ENCODE results near the gene ZNG1F.
"Not testable (repeated sequence)": the region's sequence is repeated elsewhere in the genome, so short reads cannot be mapped to it uniquely, and the experiment has no call there.

DNA sequence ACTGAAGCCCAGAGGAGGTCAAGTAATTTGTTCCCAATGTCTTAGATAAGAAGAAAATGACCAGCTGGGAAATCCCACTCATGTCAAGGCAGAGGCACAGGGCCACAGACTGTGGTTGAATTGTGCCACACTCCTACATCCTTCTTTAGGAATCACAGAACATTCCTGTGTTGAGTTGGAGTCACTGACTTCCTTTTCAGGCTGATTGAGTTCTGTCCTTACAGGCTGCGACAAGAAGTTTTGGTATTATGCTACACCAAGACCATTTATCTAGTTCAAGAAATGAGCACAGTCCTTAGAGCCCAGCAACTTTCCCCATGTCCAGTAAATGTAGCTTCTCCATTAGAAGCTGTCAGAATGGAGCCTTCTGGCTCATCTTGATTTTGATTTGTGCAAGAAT is 98.7 kb downstream of the ZNG1F start:
- TF ChIP-seq, protein P1, sequence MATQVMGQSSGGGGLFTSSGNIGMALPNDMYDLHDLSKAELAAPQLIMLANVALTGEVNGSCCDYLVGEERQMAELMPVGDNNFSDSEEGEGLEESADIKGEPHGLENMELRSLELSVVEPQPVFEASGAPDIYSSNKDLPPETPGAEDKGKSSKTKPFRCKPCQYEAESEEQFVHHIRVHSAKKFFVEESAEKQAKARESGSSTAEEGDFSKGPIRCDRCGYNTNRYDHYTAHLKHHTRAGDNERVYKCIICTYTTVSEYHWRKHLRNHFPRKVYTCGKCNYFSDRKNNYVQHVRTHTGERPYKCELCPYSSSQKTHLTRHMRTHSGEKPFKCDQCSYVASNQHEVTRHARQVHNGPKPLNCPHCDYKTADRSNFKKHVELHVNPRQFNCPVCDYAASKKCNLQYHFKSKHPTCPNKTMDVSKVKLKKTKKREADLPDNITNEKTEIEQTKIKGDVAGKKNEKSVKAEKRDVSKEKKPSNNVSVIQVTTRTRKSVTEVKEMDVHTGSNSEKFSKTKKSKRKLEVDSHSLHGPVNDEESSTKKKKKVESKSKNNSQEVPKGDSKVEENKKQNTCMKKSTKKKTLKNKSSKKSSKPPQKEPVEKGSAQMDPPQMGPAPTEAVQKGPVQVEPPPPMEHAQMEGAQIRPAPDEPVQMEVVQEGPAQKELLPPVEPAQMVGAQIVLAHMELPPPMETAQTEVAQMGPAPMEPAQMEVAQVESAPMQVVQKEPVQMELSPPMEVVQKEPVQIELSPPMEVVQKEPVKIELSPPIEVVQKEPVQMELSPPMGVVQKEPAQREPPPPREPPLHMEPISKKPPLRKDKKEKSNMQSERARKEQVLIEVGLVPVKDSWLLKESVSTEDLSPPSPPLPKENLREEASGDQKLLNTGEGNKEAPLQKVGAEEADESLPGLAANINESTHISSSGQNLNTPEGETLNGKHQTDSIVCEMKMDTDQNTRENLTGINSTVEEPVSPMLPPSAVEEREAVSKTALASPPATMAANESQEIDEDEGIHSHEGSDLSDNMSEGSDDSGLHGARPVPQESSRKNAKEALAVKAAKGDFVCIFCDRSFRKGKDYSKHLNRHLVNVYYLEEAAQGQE (IDR thresholded peaks at IDR 0.05; ENCODE audit: unreplicated experiment): not testable (repeated sequence)
- TF ChIP-seq POLR2AphosphoS5 (IDR thresholded peaks at IDR 0.05; ENCODE audit: low read depth); ZNF114 (CRISPR knock-in tag; IDR thresholded peaks at IDR 0.05); ETS1 (IDR thresholded peaks at IDR 0.05); EZH2 (IDR thresholded peaks at IDR 0.05; ENCODE audit: low read depth, unreplicated experiment); CREB1 (CRISPR knock-in tag; IDR thresholded peaks at IDR 0.05; ENCODE audit: low read depth); EZH2phosphoT487 (IDR thresholded peaks at IDR 0.05; ENCODE audit: unreplicated experiment); NANOG (IDR thresholded peaks at IDR 0.05; ENCODE audit: borderline replicate concordance); JUNB (IDR thresholded peaks at IDR 0.05; ENCODE audit: unreplicated experiment); ZNF331 (CRISPR knock-in tag; IDR thresholded peaks at IDR 0.05; ENCODE audit: low read depth): not testable (repeated sequence)
- TF ChIP-seq, protein P2, sequence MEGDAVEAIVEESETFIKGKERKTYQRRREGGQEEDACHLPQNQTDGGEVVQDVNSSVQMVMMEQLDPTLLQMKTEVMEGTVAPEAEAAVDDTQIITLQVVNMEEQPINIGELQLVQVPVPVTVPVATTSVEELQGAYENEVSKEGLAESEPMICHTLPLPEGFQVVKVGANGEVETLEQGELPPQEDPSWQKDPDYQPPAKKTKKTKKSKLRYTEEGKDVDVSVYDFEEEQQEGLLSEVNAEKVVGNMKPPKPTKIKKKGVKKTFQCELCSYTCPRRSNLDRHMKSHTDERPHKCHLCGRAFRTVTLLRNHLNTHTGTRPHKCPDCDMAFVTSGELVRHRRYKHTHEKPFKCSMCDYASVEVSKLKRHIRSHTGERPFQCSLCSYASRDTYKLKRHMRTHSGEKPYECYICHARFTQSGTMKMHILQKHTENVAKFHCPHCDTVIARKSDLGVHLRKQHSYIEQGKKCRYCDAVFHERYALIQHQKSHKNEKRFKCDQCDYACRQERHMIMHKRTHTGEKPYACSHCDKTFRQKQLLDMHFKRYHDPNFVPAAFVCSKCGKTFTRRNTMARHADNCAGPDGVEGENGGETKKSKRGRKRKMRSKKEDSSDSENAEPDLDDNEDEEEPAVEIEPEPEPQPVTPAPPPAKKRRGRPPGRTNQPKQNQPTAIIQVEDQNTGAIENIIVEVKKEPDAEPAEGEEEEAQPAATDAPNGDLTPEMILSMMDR (conservative IDR thresholded peaks at IDR 0.05; ENCODE audit: low read depth in 2 of 2): not testable (repeated sequence)
- TF ChIP-seq, protein P3, sequence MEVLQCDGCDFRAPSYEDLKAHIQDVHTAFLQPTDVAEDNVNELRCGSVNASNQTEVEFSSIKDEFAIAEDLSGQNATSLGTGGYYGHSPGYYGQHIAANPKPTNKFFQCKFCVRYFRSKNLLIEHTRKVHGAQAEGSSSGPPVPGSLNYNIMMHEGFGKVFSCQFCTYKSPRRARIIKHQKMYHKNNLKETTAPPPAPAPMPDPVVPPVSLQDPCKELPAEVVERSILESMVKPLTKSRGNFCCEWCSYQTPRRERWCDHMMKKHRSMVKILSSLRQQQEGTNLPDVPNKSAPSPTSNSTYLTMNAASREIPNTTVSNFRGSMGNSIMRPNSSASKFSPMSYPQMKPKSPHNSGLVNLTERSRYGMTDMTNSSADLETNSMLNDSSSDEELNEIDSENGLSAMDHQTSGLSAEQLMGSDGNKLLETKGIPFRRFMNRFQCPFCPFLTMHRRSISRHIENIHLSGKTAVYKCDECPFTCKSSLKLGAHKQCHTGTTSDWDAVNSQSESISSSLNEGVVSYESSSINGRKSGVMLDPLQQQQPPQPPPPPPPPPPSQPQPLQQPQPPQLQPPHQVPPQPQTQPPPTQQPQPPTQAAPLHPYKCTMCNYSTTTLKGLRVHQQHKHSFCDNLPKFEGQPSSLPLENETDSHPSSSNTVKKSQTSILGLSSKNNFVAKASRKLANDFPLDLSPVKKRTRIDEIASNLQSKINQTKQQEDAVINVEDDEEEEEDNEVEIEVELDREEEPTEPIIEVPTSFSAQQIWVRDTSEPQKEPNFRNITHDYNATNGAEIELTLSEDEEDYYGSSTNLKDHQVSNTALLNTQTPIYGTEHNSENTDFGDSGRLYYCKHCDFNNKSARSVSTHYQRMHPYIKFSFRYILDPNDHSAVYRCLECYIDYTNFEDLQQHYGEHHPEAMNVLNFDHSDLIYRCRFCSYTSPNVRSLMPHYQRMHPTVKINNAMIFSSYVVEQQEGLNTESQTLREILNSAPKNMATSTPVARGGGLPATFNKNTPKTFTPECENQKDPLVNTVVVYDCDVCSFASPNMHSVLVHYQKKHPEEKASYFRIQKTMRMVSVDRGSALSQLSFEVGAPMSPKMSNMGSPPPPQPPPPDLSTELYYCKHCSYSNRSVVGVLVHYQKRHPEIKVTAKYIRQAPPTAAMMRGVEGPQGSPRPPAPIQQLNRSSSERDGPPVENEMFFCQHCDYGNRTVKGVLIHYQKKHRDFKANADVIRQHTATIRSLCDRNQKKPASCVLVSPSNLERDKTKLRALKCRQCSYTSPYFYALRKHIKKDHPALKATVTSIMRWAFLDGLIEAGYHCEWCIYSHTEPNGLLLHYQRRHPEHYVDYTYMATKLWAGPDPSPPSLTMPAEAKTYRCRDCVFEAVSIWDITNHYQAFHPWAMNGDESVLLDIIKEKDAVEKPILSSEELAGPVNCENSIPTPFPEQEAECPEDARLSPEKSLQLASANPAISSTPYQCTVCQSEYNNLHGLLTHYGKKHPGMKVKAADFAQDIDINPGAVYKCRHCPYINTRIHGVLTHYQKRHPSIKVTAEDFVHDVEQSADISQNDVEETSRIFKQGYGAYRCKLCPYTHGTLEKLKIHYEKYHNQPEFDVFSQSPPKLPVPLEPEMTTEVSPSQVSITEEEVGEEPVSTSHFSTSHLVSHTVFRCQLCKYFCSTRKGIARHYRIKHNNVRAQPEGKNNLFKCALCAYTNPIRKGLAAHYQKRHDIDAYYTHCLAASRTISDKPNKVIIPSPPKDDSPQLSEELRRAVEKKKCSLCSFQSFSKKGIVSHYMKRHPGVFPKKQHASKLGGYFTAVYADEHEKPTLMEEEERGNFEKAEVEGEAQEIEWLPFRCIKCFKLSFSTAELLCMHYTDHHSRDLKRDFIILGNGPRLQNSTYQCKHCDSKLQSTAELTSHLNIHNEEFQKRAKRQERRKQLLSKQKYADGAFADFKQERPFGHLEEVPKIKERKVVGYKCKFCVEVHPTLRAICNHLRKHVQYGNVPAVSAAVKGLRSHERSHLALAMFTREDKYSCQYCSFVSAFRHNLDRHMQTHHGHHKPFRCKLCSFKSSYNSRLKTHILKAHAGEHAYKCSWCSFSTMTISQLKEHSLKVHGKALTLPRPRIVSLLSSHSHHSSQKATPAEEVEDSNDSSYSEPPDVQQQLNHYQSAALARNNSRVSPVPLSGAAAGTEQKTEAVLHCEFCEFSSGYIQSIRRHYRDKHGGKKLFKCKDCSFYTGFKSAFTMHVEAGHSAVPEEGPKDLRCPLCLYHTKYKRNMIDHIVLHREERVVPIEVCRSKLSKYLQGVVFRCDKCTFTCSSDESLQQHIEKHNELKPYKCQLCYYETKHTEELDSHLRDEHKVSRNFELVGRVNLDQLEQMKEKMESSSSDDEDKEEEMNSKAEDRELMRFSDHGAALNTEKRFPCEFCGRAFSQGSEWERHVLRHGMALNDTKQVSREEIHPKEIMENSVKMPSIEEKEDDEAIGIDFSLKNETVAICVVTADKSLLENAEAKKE (CRISPR knock-in tag; IDR thresholded peaks at IDR 0.05): not testable (repeated sequence)

All from GM23338 (cell line).